ENCODE results near the gene INPP5E.

- no peak for TF ChIP-seq CTCF (conservative IDR thresholded peaks at IDR 0.05)
- TF ChIP-seq EZH2 (IDR thresholded peaks at IDR 0.05; ENCODE audit: low read depth) = no peak
These were observed 54.6 kb downstream of the INPP5E start for GRCh38 chr9:136385015-136385414.

All from PC-9 (cell line).